ENCODE results near the gene COPRS. TPM values are rescaled to one million over a fixed set of nuclear protein-coding genes. Genes with fewer than 3 reads are reported as not detected.
"Not testable (repeated sequence)": the region's sequence is repeated elsewhere in the genome, so short reads cannot be mapped to it uniquely, and the experiment has no call there.

The COPRS gene
- total RNA-seq, 1 donor, result 64.3 TPM

GRCh38 chr17:31835984-31836383 is 23.1 kb downstream of the COPRS start:
- TF ChIP-seq, protein P1, sequence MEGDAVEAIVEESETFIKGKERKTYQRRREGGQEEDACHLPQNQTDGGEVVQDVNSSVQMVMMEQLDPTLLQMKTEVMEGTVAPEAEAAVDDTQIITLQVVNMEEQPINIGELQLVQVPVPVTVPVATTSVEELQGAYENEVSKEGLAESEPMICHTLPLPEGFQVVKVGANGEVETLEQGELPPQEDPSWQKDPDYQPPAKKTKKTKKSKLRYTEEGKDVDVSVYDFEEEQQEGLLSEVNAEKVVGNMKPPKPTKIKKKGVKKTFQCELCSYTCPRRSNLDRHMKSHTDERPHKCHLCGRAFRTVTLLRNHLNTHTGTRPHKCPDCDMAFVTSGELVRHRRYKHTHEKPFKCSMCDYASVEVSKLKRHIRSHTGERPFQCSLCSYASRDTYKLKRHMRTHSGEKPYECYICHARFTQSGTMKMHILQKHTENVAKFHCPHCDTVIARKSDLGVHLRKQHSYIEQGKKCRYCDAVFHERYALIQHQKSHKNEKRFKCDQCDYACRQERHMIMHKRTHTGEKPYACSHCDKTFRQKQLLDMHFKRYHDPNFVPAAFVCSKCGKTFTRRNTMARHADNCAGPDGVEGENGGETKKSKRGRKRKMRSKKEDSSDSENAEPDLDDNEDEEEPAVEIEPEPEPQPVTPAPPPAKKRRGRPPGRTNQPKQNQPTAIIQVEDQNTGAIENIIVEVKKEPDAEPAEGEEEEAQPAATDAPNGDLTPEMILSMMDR (IDR thresholded peaks at IDR 0.05; ENCODE audit: insufficient read depth, low read depth, low read length), result no peak
- no peak overlapping the region for H3K4me3 ChIP-seq (ENCODE audit: low read depth, low read length)
- no peak for DNase-seq (ENCODE audit: low read depth)

DNA sequence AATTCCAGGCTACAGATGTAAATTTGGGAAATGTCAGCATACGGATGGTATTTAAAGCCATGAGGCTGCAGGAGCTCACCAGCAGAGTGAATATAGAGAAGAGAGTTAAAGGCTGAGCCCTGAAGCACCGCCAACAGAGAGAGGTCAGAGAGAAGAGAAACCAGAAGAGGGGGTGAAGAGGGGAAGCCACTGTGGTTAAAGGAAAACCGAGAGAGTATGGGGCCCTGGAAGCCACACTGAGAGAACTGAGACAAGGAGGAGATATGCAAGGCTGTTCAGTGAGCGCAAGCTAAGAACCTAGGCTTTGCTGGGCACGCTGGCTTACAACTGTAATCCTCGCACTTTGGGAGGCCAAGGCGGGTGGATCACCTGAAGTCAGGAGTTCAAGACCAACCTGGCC is 24.6 kb downstream of the COPRS start:
- no peak overlapping the region for H3K4me3 ChIP-seq (ENCODE audit: low read depth, low read length)
- TF ChIP-seq, protein P1 (IDR thresholded peaks at IDR 0.05; ENCODE audit: insufficient read depth, low read depth, low read length), result no peak
- DNase-seq (ENCODE audit: low read depth), result no peak

- H3K4me3 ChIP-seq (ENCODE audit: low read depth, low read length), result no peak overlapping the region
- DNase-seq (ENCODE audit: low read depth), result no peak
- TF ChIP-seq, protein P1 (IDR thresholded peaks at IDR 0.05; ENCODE audit: insufficient read depth, low read depth, low read length), result no peak
Measured at GRCh38 chr17:31832746-31833145, 26.3 kb downstream of the COPRS start.

- DNase-seq (ENCODE audit: low read depth), result peak; percentile 73
- H3K4me3 ChIP-seq (ENCODE audit: low read depth, low read length), result no peak overlapping the region
- TF ChIP-seq, protein P1 (IDR thresholded peaks at IDR 0.05; ENCODE audit: insufficient read depth, low read depth, low read length), result no peak
Measured at GRCh38 chr17:31830971-31831858, 27.8 kb downstream of the COPRS start.

GRCh38 chr17:31829649-31830048 is 29.4 kb downstream of the COPRS start:
- TF ChIP-seq, protein P1 (IDR thresholded peaks at IDR 0.05; ENCODE audit: insufficient read depth, low read depth, low read length), result no peak

DNA sequence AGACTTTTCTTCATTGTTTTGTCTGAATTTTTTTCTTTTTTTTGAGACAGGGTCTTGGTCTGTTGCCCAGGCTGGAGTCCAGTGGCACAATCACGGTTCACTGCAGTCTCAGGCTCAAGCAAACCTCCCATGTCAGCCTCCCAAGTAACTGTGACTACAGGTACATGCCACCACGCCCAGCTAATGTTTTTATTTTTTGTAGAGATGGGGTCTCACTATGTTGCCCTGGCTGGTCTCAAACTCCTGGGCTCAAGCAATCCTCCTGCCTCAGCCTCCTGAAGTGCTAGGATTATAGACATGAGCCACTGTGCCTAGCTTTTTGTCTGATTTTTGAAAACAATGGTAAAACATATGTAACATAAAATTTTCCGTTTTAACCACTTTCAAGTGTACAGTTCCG is 30.1 kb downstream of the COPRS start:
- not testable (repeated sequence) for H3K4me3 ChIP-seq (ENCODE audit: low read depth, low read length); DNase-seq (ENCODE audit: low read depth)

More at GRCh38 chr17:31829649-31830048, 29.4 kb downstream of the COPRS start:
- no peak for DNase-seq (ENCODE audit: low read depth)
- no peak overlapping the region for H3K4me3 ChIP-seq (ENCODE audit: low read depth, low read length)

DNA sequence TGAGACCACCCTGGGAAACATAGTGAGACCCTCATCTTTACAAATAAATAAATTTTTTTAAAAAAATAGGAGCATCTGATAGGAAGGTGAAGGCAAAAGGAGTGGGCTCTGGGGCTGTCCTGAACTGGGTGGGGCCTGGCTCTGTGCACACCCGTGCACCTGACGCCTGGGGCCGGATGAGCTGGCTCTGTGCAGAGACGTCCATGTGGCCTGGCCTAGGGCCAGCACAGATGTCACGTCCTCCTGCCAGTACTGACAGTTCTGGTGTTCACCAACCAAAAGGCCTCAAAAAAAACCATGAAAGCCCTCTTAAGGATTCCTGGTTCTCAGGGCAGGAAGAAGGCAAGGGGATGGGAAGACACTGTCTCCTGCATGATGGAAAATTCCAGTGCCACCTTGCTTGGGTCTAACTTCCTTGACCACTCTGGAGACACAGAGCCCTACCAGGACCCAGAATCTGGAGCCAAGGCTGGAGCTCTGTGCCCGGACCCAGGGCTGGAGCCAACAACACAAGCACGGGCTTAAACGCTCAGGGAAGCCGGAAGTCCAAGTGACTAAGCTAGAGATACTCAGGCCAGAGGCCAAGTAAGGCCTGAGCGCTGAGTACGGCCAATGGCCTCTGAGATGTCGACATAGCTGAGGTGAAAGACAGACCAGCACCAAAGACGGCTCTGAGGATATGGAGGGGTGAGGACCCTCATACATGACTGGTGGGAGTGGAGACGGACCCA is 32.9 kb downstream of the COPRS start:
- H3K4me3 ChIP-seq (ENCODE audit: low read depth, low read length), result no peak overlapping the region
- TF ChIP-seq, protein P1 (IDR thresholded peaks at IDR 0.05; ENCODE audit: insufficient read depth, low read depth, low read length), result no peak
- peak; percentile 66 for DNase-seq (ENCODE audit: low read depth)

Measured in fibroblast of villous mesenchyme (primary cell).